Stimulated activated CD4-positive, alpha-beta T cell treated with anti-CD3 and anti-CD28 coated beads, Interleukin-15, amount 100 ng/mL, for 1 hour (primary cell): Measurements from ENCODE around the gene MYADML2.
A peak's percentile ranks its signal among the peaks of the same experiment; 100 is the strongest.

ENCODE experiments used
- DNase-seq, 2 donors: peaks; one replicate each; pipeline ENCODE4 v3.0.0-alpha.2; 2020; ENCODE audit warnings: low read depth in 1 of 2, low spot score in 1 of 2

Gene MYADML2

DNA sequence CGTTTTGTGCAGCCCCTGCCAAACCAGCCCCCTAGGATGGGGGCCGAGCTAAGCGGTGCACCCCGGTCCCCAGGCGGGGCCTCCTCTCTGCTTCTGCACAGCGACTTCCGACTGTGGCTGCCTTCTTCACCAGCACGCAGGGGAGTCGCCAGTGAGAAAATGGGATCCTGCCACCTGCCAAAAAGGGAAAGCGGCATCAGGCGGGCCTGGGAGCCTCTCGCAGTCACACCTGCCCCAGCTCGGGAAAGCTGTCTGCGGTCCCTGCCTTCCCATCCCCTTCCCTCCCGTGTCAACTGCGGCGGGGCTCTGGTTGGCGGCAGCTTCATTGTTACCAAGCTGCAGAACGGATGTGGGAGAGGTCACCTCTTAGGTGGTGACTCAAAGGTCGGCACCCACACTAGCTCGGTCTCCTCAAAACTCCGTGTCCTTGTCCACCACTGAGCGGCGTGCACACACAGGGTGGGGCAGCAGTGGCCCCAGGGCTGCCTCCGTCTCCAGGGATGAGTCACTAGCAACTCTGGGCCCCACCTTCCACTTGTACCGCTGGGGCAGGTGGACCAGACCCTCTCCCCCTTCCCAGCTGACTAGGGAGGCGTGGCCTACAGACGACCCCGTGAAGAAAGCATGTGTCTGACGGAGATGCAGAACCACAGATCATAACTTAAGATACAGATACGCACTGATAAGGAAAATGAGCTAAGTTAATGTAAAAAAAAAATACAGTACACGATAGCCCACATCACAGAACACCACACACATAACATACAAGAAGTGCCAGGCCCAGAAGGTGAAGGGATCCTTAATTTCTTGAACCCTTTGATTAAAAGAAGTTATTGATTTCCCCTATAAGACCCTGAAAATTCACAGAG lies 34.4 kb downstream of the MYADML2 start:
- DNase-seq, result no peak

DNA sequence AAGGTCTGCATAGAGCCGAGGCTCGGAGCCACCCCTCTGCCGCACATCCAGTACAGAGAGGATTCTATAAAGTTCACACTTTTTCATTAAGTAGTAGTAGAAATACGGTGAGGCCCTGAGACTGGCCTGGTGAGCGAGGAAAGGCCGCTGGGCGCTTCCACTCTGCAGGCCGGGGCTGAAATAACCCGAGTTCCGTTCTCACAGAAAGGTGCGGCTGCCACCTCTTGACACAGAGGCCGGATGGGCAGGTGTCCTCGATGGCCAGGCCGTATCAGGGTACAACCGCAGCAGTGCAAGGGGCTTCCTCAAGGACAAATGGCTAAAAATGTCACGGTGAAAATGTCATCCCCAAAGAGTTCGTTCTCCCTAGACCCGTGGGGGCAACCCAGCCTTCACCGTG lies 35.1 kb downstream of the MYADML2 start:
- DNase-seq, result no peak

DNA sequence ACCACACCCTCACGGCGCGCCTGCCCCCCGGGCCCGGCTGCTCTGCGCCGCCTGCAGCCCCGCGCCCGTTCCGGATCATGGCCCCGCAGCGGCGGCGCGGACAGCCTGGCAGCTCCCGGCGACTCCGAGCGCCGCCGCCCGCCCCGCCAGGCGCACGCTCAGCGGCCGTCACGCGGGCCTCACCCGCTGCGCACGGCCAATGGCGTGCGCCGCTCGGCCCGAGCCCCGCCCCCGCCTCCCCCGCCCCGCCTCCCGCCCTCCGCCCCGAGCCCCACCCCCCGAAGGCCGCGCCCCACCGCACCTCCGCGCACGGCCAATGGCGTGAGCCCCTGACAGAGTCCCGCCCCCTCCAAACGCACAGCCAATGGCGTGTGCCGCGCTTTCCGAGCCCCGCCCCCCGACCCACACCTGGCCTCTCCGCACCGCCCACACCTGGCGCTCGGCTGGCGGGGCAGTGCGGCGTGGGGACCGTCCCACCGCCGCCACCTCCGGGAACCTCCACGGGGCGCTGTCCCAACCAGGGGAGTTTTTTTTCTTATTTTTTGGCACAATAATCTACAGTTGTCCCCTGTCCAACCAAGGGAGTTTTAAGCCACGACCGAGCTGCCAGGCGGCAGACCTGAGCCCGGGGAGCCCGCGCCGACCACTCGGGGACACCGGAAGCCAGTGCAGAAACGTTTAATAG lies 35.6 kb downstream of the MYADML2 start, which contains the start of gene PCYT2:
PCYT2 (minus strand) TSS at position 123 of the 685 bp plus-strand sequence; CDS start at position 79, 44 bp downstream.
- peak; percentile 89 to 91 for DNase-seq

DNA sequence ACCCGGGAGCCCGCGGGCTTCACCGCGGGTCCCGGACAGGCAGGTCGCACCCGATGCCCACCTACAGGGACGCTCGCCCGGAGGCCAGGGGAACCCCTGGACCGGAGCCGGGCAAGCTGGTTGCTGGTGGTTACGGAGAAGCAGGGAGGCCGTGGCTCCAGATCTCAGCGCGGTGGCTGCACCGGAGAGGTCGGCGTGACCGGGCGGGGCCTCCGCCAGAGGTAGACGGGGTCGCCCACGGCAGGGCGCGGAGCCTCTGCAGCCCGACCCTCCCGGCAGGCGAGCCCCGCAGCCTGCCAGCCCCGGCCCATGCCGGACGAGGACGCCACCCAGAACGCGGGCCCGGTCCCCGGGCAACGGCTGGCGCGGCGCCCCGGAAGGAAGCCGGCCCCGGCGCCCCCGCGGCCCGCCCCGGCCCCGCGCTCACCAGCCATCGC lies 36.2 kb downstream of the MYADML2 start:
- DNase-seq, result no peak

DNA sequence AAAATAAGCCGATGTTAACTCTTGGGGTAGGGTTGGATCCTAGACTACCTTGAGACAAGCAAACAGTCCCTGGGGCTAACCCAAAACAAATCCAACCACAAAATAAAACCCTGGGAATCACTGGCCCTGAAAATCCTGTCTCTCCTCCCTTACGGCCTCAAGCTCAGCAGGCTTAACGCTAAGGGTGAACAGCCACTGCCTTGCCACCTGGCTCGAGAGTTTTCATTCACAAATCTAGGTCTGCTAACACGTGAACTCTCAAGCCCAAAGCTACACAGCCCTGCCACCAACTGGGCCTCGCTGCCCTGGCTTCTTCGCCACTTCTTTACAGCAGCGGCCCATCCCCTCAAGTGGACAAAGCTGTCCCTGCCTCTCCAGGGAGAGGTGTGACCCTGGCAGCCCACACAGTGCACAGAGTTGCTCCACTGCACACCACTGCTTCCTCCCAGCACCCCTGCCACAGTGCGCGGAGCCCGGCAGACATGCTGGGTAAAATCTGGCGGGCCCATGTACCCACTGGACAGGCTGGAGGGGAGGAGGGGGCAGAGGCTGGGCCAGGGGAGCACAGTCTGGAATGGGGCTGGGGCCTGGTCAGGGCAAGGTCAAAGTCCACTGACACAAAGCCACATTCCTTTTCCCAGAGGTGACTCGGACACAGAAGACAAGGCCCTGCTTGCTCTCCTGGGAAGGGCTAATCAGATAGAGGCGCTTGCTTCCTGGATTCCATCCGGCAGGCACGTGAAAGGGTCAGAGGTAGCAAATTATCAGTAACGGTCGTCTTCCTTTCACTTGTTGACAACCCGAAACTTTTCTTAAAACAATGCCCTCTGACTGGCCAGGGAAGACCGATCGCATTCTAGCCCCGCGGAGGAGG lies 36.8 kb downstream of the MYADML2 start:
- DNase-seq, result no peak

DNA sequence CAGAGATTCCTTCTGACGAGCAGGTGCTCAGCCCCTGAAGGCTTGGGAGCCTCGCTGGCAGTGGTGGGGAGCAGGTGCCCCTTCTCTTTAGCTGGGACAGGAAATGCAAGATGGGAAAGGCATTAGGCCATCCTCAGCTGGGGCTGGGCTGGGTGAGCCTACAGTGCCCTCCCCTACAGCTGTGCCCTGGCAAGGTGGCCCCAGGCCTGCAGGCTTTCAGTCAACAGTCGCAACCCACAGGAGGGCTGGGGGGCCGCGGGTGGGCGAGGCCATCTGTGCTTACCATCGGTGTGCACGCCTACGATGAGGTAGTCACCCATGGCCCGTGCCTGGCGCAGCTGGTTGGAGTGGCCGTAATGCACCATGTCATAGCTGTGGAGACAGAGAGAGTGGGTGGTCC lies 37.8 kb downstream of the MYADML2 start:
- no peak for DNase-seq

DNA sequence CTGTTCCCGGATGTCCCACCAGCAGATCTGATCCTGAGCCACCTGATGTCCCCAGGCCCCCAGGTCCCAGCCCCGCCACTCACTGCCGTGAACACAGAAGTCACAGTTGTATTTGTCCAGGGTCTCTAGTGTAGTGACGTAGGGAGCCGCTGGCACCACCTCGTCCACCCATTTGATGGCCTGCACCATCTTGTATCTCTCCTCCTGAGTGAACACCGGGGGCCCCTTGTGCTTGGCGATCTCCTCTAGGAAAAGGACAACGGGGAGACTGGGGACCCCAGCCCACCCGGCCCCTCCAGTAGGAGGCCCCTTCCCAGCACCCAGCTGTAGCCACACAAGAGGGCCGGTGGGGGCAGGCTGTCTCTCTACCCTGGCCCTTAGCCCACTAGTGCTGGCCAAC lies 38.2 kb downstream of the MYADML2 start:
- DNase-seq, result no peak

DNA sequence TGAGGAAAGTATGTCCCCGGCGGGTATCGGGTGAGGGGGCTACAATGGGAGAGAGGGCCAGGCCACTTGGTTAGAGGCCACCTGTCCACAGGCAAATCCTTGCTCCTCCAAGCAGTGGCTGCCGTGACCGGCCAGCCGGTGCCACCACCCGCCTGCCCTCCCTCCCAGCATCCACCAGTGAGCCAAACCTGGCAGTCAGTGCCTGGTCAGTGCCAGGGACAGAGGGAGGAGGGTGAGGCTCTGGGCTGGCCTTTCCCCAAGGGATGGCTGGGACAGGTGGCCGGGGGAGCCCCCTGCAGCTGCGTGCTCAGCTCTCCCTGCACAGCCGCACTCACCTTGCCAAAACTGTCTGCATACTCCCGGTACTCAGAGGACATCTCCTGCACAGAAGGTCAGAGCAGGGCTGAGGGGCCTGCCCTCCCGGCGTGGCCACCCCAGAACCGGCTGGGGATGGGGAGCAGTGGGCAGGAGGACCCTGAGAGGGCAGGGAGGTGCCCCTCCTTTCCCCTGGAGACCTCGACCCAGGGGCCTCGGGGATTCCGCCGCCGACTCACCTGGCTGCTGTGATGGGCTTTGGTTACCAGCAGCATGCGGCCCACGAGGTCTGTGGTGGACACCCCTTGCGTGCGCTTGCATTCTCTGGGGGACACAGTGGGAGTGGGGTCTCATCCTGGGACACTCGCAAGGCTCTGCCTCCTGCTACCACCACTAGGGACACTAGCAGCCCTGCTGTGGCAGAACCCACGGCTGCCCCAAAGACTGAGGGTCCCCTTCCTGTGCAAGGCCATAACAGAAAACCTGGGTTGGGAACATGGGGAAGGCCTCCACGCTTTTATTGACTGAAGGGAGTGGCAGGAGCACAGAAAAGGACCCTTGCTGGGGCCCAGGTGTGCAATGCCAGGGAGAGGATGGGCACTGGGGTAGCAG lies 39.6 kb downstream of the MYADML2 start:
- no peak for DNase-seq

DNA sequence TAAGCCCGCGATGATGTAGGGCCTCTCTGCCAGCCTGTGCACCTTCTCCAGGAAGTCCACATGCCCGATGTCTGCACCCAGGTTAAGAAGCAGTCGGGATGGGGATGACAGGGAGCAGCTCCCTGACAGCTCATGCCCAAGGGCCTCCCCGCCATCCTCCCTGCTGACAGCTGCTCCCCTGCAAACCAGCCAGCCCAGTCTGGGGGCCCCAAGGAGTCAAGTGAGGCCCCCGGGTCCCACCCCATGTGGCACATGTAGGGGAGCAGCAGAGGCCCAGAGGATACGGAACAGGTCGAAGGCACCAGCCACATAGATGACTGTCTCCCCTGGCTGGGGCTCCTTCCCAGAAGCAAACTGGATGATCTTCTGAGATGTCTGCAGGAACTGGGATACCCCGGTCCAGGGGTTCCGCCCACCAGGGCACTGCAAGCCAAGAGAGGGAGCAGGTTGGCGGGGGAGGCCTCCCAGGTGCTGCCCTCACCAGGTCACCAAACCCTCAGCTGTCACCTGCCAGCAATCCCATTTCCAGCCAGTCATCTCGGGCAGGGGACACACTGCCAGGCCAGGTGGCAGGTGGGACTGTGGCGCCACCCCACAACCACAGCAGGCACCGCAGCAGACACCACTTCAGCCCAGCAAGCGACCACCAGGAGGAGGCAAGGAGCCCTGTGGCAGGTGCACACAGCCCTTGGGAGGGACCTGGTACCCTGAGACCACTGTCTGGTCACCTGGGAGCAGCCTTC lies 40.4 kb downstream of the MYADML2 start:
- DNase-seq, result no peak

DNA sequence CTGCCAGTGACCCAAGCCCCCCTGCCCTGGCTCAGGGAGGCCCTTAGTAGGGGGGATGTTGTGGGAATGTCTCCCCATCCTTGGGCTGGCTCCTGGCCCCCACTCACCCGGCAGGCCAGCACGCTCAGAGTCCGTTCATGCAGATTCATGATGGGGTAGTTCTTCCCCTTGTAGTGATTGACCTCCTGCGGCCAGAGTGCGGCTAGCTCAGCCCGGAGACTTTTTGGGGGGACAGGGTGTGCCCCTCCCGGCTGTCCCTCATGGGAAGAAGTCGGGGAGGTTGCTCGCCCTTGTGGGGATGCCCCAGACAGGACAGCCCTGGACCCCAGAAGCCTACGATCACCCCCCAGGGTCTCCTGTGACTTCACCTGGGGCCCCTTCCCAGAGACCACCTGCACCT lies 41.0 kb downstream of the MYADML2 start:
- DNase-seq, result no peak

DNA sequence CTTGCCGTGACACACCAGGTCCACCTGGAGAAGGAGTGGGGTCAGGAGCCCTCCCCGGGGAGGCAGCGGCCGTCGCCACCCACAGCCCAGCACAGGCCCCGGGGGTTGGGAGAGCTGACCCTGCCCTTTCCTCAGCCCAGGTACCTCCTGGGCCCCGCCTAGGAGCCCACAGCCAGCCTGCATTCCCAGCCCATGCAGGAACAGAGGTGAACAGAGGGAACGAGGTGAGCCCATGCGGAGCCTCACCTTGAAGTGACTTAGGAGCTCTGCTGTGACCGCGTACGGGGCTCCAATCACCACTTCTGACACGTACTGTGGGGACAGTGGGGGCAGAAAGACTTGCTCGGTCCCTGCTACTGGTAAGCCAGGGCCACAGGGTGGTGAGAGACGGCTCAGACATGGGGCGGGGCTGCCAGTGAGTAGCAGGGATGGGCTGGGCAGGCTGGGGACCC lies 41.6 kb downstream of the MYADML2 start:
- DNase-seq, result no peak

DNA sequence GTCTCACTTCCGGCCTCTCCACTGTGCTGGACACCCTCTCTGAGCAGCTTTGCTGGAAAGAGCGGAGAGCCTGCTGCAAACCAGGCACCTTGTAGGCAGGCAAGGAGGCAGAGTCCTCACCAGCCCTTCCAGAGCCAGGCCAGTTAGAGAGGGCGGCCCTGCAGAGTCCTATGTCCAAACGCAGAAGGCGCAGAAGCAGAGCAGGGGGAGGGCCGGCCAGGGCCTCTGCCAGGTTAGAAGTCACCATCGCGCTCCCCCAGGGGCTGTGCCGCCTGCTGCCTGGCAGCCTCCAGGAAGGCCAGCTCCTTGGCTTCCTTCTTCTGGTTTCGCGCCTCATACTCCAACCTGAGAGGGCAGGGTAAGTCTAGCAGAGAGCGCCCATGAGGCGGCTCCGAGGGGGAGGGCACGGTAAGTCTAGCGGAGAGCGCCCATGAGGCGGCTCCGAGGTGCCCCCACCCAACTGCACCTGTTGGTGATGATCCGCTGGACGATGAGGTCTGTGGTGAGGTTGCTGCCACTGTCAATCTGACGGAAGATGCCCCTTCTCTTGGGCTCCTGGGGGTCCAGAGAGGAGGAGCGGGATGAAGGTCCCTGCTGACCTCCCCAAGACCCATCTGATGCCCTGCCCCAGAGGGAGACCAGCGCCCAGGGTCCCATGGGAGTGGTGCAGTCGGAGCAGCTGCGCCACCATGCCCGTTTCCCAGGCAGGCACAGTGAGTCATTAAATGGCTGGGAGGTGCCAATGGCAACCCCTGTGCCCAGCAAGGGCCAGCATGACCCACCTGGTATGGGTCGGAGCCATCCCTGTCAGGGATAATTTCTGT lies 42.2 kb downstream of the MYADML2 start:
- DNase-seq, result no peak

DNA sequence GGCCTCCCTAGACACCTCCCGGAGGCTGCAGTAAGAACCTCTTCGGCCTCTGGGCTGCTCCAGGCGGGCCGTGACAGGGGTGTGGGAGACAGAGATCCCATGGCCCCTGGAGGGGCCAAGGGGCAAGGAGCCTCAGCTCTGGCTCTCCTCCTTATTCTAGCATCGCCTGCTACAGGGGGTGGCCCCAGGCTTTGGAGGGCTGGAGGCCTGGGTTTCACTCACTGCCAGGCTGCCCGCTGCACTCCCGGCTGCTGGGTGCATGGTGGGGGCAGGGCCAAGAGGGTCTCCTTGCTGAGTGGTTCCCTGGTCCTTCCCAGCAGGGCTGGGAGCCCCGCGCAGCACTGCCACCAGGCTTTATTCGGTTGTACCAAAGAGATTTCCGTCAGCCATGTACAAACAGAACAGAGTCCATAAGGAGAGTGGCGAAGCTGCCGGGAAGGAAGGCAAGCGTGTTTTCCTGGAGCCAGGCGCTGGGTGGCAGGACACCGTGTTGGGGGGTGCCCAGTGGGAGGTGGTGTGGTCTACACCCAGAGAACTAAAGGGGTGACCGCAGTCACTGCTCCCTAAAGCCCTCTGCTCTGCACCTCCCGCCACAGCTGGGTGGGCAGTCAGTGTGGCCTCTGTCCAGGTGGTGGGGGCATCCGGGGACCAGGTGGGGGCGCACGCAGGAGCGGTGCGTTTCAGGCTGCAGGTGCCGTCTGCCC lies 43.0 kb downstream of the MYADML2 start:
- no peak for DNase-seq

DNA sequence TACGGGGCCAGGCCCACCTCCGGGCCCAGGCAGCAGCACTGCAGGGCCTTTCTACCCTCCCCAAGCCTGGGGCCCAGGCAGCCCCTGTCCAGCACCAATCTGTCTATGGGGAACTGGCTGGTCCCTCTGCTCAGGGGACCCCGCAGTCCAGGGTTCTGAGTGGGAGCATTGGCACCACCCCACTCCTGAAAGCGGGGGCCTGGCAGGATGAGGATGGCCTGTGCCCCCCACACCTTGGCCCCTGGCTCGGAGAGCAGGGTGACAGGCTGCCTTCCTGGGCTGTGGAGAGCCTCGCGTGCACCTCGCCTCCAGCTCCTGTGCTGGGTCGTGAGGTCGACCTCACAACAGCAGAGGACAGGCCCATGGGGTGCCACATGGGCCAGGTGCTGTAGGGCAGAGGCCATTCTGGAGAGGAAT lies 43.6 kb downstream of the MYADML2 start:
- no peak for DNase-seq

DNA sequence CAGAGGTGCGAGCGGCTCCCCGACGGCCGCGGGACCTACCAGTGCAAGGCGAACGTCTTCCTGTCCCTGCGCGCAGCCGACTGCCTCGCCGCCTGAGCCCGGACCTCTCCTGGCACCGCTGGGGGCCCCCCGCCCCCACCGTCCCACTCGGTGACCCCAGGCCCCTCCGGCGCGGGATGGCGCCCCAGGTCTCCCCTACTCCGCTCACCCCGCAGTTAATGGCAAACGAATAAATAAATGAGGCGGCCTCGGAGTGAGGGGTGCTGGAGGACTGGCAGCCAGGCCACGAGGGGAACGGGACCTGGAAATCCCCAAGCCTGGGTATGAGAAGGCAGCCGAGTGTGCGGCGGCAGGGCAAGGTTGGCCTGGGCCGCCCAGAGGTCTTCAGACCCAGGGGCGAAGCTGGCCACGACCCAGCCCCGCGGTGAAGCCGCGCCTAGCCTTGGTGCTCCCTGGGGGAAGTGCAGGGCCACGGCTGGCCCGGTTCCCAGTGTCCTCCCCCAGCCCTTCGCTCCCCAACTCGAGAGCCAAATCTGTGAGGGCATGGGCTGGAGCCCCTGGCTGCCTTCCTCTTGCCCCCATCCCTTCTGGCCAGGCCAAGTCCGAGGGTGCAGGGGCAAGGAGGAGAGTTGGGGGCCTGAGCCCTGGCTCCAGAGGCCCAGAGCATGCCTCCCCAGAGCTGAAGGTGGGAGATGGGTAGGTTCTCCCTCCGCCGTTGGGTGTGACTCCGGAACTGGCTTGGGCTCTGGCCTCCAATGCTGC lies 44.2 kb downstream of the MYADML2 start:
- DNase-seq, result no peak

DNA sequence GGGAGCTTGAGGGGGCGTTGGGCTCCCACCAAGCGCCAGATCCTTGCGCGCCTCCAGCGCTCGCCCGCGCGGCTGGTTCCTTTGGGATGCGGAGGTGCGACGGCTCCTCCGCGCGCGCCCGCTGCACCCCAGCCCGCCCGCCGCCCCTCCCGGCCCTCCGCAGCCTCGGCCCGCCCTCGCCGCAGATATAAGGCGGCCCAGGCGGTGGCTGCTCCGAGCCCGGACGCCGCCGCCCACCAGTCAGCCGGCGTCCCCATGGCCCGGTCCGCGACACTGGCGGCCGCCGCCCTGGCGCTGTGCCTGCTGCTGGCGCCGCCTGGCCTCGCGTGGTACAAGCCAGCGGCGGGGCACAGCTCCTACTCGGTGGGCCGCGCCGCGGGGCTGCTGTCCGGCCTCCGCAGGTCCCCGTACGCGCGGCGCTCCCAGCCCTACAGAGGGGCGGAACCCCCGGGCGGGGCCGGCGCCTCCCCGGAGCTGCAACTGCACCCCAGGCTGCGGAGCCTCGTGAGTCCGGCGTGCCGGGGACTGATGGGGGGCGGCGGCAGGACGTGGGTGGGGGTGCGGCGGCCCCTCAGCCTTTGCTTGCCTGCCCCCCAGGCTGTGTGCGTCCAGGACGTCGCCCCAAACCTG lies 44.9 kb downstream of the MYADML2 start, which contains the start of gene NPB:
NPB (plus strand) TSS at position 216 of the 630 bp plus-strand sequence; CDS start at position 256, 40 bp downstream.
- no peak for DNase-seq
